GM12872 (cell line): Measurements from ENCODE around the gene C10orf95.

Source experiments
- TF ChIP-seq, protein P1 (sequence below): IDR thresholded peaks from 3 replicates; pipeline ENCODE4 v1.5.1; 2011; ENCODE audit warnings: low read depth, mild to moderate bottlenecking, low read length, moderate library complexity; ENCODE audit not compliant: insufficient read depth

C10orf95 gene

DNA sequence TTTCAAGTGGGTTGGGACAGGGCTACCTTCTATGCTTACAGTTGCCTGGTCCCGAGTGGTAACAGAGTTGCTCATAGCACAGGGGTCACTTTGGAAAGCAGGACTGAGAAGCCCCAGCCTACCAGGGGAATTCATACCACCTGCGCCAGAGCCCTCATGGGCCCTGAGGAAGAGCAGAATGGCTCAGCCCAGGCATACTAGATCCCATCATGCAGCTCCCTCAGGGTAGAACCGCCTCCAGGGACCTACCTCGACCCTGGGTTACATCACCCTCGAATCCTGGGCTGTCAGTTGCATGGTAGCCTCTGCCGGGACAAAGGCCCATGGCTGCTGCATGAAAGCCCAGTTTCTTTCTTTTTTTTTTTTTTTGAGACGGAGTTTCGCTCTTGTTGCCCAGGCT, 21.9 kb downstream of the C10orf95 start:
- TF ChIP-seq, protein P1, sequence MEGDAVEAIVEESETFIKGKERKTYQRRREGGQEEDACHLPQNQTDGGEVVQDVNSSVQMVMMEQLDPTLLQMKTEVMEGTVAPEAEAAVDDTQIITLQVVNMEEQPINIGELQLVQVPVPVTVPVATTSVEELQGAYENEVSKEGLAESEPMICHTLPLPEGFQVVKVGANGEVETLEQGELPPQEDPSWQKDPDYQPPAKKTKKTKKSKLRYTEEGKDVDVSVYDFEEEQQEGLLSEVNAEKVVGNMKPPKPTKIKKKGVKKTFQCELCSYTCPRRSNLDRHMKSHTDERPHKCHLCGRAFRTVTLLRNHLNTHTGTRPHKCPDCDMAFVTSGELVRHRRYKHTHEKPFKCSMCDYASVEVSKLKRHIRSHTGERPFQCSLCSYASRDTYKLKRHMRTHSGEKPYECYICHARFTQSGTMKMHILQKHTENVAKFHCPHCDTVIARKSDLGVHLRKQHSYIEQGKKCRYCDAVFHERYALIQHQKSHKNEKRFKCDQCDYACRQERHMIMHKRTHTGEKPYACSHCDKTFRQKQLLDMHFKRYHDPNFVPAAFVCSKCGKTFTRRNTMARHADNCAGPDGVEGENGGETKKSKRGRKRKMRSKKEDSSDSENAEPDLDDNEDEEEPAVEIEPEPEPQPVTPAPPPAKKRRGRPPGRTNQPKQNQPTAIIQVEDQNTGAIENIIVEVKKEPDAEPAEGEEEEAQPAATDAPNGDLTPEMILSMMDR, result no peak

DNA sequence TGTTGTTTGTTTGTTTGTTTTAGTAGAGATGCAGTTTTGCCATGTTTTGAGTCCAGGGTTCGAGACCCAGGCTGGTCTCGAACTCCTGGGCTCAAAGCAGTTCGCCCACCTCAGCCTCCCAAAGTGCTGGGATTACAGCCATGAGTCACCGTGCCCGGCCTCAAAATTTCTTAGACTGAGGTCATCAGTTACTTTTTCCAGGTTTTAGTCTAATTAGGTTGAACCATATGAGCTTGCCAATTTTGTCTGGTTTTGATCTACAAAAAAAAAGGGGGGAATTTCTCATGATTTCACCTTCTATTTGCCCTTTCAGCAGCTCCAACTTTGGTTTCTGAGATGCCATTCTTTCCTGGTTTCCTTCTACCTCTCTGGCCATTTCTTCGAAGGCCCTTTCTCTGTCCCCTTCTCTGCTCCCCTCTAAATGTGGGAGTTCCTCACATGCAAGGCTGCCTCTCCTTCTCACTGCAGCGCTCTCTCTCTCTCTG, 24.5 kb downstream of the C10orf95 start:
- TF ChIP-seq, protein P1, result no peak

DNA sequence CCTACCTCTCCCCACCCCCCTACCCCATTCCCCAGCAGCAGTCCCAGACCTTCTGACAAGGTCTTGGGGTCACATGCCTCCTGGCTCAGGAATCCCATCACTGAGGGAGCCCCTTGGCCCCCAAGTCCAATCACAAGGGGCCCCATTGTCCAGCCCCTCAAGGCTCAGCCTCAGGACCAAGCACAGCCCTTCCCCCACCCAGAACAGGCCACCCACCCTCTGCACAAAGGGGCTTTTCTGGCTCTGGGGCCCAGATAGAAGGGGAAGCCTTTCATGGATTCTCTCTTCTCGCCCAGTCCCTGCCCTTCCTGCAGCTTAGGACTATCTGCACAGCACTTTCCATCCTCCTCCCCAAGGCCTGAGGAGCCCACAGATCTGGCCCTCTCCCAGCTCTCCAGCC, 25.9 kb downstream of the C10orf95 start:
- TF ChIP-seq, protein P1, result no peak

DNA sequence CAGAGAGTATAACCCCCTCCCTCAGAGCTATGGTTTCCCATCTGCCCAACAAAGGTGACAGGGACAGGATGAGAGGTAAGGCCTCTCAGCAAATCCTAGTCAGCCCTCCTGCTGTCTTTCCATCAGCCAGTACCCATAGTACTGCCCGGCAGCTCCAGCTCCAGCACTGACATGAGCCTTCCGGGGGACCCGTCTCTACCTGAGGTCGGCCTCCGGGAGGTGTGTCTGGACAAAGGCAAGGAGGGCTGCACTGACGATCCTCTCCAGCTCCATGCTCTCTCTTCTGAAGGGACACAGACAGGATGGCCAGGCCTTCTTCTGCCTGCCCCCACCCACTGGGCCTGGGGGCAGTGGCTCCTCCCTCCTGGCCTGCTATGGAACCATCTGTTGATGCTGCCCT, 26.4 kb downstream of the C10orf95 start:
- TF ChIP-seq, protein P1, result no peak

DNA sequence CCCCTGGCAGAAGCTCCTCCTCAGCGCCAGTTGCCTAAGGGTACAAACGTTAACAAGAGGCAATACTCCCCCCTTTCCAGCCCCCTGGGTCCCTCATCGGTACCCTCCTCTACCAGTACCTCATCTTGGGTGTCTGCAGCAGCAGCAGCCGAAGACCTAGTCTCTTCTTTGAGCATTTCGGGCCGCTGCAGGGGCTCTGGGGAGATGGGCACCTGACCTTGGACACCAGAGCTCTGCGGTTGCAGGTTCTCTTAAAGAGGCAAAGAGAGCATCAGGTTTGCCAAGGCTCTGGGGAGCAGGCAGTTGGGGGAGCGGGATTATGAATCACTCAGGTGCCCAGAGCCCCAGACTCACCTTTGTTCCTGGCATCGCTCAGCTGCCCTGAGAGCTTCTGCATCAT, 27.2 kb downstream of the C10orf95 start:
- TF ChIP-seq, protein P1, result no peak

DNA sequence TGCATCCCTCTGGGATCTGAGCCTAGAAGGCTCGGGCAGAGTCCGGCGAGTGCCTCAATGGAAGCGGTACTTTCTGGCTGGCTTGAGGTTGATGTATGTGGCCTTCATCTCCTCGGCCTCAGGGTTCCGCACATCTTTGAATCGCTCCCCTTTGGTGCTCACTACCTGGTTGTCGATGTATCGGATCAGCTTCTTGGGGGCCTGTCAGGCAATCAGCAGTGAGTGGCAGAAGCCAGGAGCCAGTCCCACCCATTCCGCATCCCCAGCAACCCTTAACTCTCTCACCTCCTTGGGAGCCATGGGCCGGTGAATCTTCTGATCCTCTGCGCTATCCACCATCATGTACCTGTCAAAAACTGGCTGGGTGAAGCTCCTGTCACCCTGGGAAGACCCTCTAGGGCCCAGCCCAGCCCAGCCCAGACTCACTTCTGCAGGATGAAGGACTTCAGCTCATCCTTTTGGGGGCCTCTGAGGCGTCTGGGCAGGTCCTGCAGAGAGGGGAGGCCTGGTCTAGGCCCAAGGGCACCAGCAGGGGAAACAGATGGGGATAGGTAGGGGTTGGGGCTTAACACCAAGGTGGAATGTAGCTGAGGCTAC, 27.9 kb downstream of the C10orf95 start:
- TF ChIP-seq, protein P1, result no peak

DNA sequence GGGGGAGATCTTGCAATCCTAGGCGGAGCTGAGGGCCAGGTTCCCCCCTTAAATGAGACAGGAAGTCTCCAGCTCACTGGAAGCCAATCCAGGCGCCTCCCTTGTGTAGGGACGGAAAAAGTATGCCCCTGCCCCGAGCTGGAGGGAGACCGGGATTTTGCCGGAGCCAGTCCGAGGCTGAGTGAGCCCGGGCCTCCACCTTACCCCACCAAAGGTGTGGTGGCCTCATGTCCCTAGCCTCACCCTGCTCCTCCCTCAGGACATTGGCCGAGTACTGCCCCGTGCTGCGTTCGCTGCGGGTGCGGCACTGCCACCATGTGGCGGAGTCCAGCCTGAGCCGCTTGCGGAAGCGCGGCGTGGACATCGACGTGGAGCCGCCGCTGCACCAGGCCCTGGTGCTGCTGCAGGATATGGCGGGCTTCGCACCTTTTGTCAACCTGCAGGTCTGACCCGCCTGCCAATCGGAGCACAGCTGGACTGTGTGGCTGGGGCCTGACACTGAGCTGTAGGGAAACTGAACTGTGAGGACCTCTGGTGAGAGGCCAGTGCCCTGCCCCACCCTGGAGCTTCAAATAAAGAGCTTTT, 28.7 kb downstream of the C10orf95 start:
- TF ChIP-seq, protein P1, result peak; percentile 60
